ENCODE results near the gene COL23A1. TPM values are rescaled to one million over a fixed set of nuclear protein-coding genes. Genes with fewer than 3 reads are reported as not detected.

COL23A1 gene
- polyA plus RNA-seq, 2 of the 4 experiments (the other 2 are of a cell fraction) = not detected

DNA sequence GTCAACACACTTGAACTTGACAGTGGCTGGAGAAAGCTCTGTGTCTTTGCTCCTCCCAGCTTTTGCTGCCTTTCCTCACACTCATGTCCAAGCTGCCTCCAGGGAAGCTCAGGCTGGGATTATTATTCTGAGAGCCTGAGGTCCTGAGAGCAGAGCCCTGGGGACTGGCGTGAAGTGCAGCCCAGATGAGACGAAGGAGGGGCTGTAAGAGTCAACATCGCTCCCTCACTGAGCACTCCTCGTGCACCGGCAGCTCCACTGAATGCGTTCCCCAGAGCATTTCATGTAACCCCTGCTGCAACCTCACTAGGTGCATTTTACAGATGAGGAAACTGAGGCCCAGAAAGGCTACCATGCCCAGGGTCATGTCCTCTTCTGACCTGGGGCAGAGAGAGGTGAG is 294.1 kb downstream of the COL23A1 start:
- ChIA-PET POLR2A (no interaction called here), CTCF (interaction anchor here (1.5 to 1.7 kb wide), 2 partner anchors 11 to 16 kb away, joined by 3 to 6 read pairs; no protein-coding TSS in a partner anchor)
- DNase-seq (ENCODE audit: low read depth in 1 of 2, low spot score in 1 of 2) = no peak
- no peak overlapping the region for H3K27ac ChIP-seq
- H3K4me1 ChIP-seq = no peaks in the 10 kb centered on the region
- no peak for ATAC-seq
- no peak overlapping the region for H3K4me2 ChIP-seq
- no peaks in the 10 kb centered on the region for H3K9me3 ChIP-seq
- TF ChIP-seq POLR2A (IDR thresholded peaks at IDR 0.05; ENCODE audit: low read length) (no peak), SREBF2 (IDR thresholded peaks at IDR 0.05) (no peak), NFE2L2 (conservative IDR thresholded peaks at IDR 0.05; ENCODE audit: low read length) (no peak), JUNB (IDR thresholded peaks at IDR 0.05) (no peak), NR3C1 (IDR thresholded peaks at IDR 0.05) (no peak), CBX2 (IDR thresholded peaks at IDR 0.05; ENCODE audit: borderline replicate concordance, low read depth) (no peak), REST (IDR thresholded peaks at IDR 0.05) (no peak), NPAS2 (CRISPR knock-in tag; IDR thresholded peaks at IDR 0.05; ENCODE audit: borderline replicate concordance) (no peak), USF2 (IDR thresholded peaks at IDR 0.05) (no peak), HES2 (IDR thresholded peaks at IDR 0.05) (no peak), CBX8 (IDR thresholded peaks at IDR 0.05) (no peak), MAZ (IDR thresholded peaks at IDR 0.05; ENCODE audit: borderline replicate concordance, low read depth, low read length) (no peak), BHLHE40 (IDR thresholded peaks at IDR 0.05; ENCODE audit: low read depth, low read length) (no peak), HOXB13 (CRISPR knock-in tag; IDR thresholded peaks at IDR 0.05; ENCODE audit: low read depth) (no peak), HEYL (CRISPR knock-in tag; IDR thresholded peaks at IDR 0.05) (no peak), TFCP2L1 (CRISPR knock-in tag; IDR thresholded peaks at IDR 0.05) (no peak), CHD4 (IDR thresholded peaks at IDR 0.05; ENCODE audit: borderline replicate concordance) (no peak)
- TF ChIP-seq, protein P1, sequence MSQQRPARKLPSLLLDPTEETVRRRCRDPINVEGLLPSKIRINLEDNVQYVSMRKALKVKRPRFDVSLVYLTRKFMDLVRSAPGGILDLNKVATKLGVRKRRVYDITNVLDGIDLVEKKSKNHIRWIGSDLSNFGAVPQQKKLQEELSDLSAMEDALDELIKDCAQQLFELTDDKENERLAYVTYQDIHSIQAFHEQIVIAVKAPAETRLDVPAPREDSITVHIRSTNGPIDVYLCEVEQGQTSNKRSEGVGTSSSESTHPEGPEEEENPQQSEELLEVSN (IDR thresholded peaks at IDR 0.05; ENCODE audit: borderline replicate concordance, low read depth) = no peak
- TF ChIP-seq, protein P2, sequence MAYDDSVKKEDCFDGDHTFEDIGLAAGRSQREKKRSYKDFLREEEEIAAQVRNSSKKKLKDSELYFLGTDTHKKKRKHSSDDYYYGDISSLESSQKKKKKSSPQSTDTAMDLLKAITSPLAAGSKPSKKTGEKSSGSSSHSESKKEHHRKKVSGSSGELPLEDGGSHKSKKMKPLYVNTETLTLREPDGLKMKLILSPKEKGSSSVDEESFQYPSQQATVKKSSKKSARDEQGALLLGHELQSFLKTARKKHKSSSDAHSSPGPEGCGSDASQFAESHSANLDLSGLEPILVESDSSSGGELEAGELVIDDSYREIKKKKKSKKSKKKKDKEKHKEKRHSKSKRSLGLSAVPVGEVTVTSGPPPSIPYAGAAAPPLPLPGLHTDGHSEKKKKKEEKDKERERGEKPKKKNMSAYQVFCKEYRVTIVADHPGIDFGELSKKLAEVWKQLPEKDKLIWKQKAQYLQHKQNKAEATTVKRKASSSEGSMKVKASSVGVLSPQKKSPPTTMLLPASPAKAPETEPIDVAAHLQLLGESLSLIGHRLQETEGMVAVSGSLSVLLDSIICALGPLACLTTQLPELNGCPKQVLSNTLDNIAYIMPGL (CRISPR knock-in tag; IDR thresholded peaks at IDR 0.05; ENCODE audit: borderline replicate concordance) = no peak
- TF ChIP-seq, protein P3, sequence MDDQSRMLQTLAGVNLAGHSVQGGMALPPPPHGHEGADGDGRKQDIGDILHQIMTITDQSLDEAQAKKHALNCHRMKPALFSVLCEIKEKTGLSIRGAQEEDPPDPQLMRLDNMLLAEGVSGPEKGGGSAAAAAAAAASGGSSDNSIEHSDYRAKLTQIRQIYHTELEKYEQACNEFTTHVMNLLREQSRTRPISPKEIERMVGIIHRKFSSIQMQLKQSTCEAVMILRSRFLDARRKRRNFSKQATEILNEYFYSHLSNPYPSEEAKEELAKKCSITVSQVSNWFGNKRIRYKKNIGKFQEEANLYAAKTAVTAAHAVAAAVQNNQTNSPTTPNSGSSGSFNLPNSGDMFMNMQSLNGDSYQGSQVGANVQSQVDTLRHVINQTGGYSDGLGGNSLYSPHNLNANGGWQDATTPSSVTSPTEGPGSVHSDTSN (IDR thresholded peaks at IDR 0.05) = no peak
- 41% methylated on average over 6 of the region's 6 CpGs for WGBS (ENCODE audit: missing lambda C conversion rate)
- no peak overlapping the region for H3K4me3 ChIP-seq
- FAIRE-seq = no peak

GRCh38 chr5:178295589-178295988 is 294.6 kb downstream of the COL23A1 start:
- TF ChIP-seq USF2 (IDR thresholded peaks at IDR 0.05) (no peak), ATOH8 (CRISPR knock-in tag; IDR thresholded peaks at IDR 0.05; ENCODE audit: low read depth) (no peak), HDAC2 (IDR thresholded peaks at IDR 0.05) (no peak)

More at GRCh38 chr5:178295589-178295988, 294.6 kb downstream of the COL23A1 start:
- Histone ChIP-seq H3K27ac (no peak overlapping the region), H3K4me3 (no peak overlapping the region), H3K4me2 (no peak overlapping the region), H3K9me3 (no peaks in the 10 kb centered on the region), H3K4me1 (no peaks in the 10 kb centered on the region)
- DNase-seq (ENCODE audit: low read depth in 1 of 2, low spot score in 1 of 2) = no peak
- ChIA-PET CTCF (interaction anchor here (1.7 kb wide), 1 partner anchor 15 kb away, joined by 6 read pairs; no protein-coding TSS in a partner anchor), POLR2A (no interaction called here)
- FAIRE-seq = no peak
- no peak for ATAC-seq

Measured in A549 (cell line).